IPS-18c (cell line): ENCODE data around the gene CGB1.

Experiments used
- H3K4me3 ChIP-seq: 2 replicates; pipeline ENCODE4 v1.7.0; 2013; ENCODE audit warnings: low read depth, mild to moderate bottlenecking, low read length, moderate library complexity; ENCODE audit not compliant: insufficient read depth
- H3K9me3 ChIP-seq: one replicate; pipeline ENCODE4 v1.6.1; 2013; ENCODE audit warnings: mild to moderate bottlenecking, low read length, moderate library complexity; ENCODE audit not compliant: control insufficient read depth, insufficient read depth

CGB1 gene

GRCh38 chr19:48989701-48990291 is 46.9 kb downstream of the CGB1 start:
- no peak overlapping the region for H3K4me3 ChIP-seq
- no peaks in the 10 kb centered on the region for H3K9me3 ChIP-seq

- H3K4me3 ChIP-seq: no peak overlapping the region
- no peaks in the 10 kb centered on the region for H3K9me3 ChIP-seq
These were observed 47.8 kb downstream of the CGB1 start for GRCh38 chr19:48988860-48989259.

- no peak overlapping the region for H3K4me3 ChIP-seq
- H3K9me3 ChIP-seq: no peaks in the 10 kb centered on the region
These were observed 48.4 kb downstream of the CGB1 start for GRCh38 chr19:48988286-48988685.

GRCh38 chr19:48987323-48987722 is 49.4 kb downstream of the CGB1 start:
- H3K4me3 ChIP-seq: no peak overlapping the region
- H3K9me3 ChIP-seq: no peaks in the 10 kb centered on the region

- H3K9me3 ChIP-seq: no peaks in the 10 kb centered on the region
- H3K4me3 ChIP-seq: no peak overlapping the region
These were observed 50.5 kb downstream of the CGB1 start for GRCh38 chr19:48986211-48986610.

- H3K9me3 ChIP-seq: no peaks in the 10 kb centered on the region
- no peak overlapping the region for H3K4me3 ChIP-seq
These were observed 51.0 kb downstream of the CGB1 start for GRCh38 chr19:48985711-48986110.
